Measurements from ENCODE around the gene STX11. TPM values are rescaled to one million over a fixed set of nuclear protein-coding genes. Genes with fewer than 3 reads are reported as not detected.
A peak's percentile ranks its signal among the peaks of the same experiment; 100 is the strongest.
"Not testable (repeated sequence)": the region's sequence is repeated elsewhere in the genome, so short reads cannot be mapped to it uniquely, and the experiment has no call there.

Gene STX11
- total RNA-seq, 2 experiments from 2014 or later = 16.0 to 16.6 TPM

GRCh38 chr6:144123836-144124235, 26.5 kb upstream of the STX11 start:
- Mint-ChIP-seq H3K4me1 (ENCODE audit: low read depth) (no peaks in the 10 kb centered on the region), H3K36me3 (no peaks in the 10 kb centered on the region), H3K4me3 (no peak overlapping the region), H3K27me3 (peaks cover 2% of the 10 kb centered on the region), H3K27ac (no peak overlapping the region), H3K9me3 (no peaks in the 10 kb centered on the region)
- POLR2A ChIA-PET = no interaction called here
- CTCF ChIA-PET = interaction anchor here (0.6 to 1.3 kb wide), 5 partner anchors 16 to 180 kb away, joined by 3 read pairs; no protein-coding TSS in a partner anchor
- no peak for DNase-seq
- intact Hi-C loops (cut with micrococcal nuclease) = no loop called here

- Mint-ChIP-seq H3K27me3 (peaks cover 2% of the 10 kb centered on the region), H3K4me1 (ENCODE audit: low read depth) (peaks cover 23% of the 10 kb centered on the region), H3K4me3 (no peak overlapping the region), H3K27ac (no peak overlapping the region), H3K36me3 (no peaks in the 10 kb centered on the region), H3K9me3 (no peaks in the 10 kb centered on the region)
- intact Hi-C loops (cut with micrococcal nuclease) = no loop called here
- ChIA-PET CTCF (interaction anchor here (0.9 to 1.1 kb wide), 2 partner anchors 22 to 157 kb away, joined by 3 read pairs; no protein-coding TSS in a partner anchor), POLR2A (interaction anchor here (0.7 kb wide), 1 partner anchor 1284 kb away, joined by 5 read pairs; no protein-coding TSS in a partner anchor)
- DNase-seq = no peak
These were observed 23.2 kb upstream of the STX11 start for GRCh38 chr6:144127097-144127496.

GRCh38 chr6:144129469-144129868, 20.8 kb upstream of the STX11 start:
- CTCF ChIA-PET = interaction anchor here (1.0 kb wide), 1 partner anchor 87 kb away, joined by 6 read pairs; no protein-coding TSS in a partner anchor
- Mint-ChIP-seq H3K4me3 (no peak overlapping the region), H3K9me3 (no peaks in the 10 kb centered on the region), H3K36me3 (no peaks in the 10 kb centered on the region), H3K4me1 (ENCODE audit: low read depth) (peaks cover 31% of the 10 kb centered on the region), H3K27me3 (peaks cover 2% of the 10 kb centered on the region), H3K27ac (no peak overlapping the region)
- intact Hi-C loops (cut with micrococcal nuclease) = no loop called here
- POLR2A ChIA-PET = no interaction called here
- DNase-seq = no peak

- Mint-ChIP-seq H3K27me3 (peaks cover 3% of the 10 kb centered on the region), H3K36me3 (no peaks in the 10 kb centered on the region), H3K4me3 (peak overlapping the region; percentile 59), H3K27ac (peak overlapping the region; percentile 74), H3K4me1 (ENCODE audit: low read depth) (peaks cover 31% of the 10 kb centered on the region), H3K9me3 (no peaks in the 10 kb centered on the region)
- intact Hi-C loops (cut with micrococcal nuclease) = loop anchor here (1.0 to 10.0 kb wide), 12 partner anchors 20 to 524 kb away; partner anchors contain the start of gene SF3B5
- POLR2A ChIA-PET = interaction anchor here (0.8 to 1.7 kb wide), 5 partner anchors 20 to 452 kb away, joined by 3 to 6 read pairs (median 4); partner anchors contain the start of gene STX11
- DNase-seq = no peak
- CTCF ChIA-PET = interaction anchor here (1.1 kb wide), 1 partner anchor 20 kb away, joined by 3 read pairs; no protein-coding TSS in a partner anchor
These were observed 19.0 kb upstream of the STX11 start for GRCh38 chr6:144131248-144131709.

- not testable (repeated sequence) for H3K27ac Mint-ChIP-seq, H3K9me3 Mint-ChIP-seq, DNase-seq, H3K36me3 Mint-ChIP-seq, H3K4me3 Mint-ChIP-seq, H3K27me3 Mint-ChIP-seq
- POLR2A ChIA-PET = interaction anchor here (1.5 kb wide), 1 partner anchor 116 kb away, joined by 5 read pairs; no protein-coding TSS in a partner anchor
- peaks cover 31% of the 10 kb centered on the region for H3K4me1 Mint-ChIP-seq (ENCODE audit: low read depth)
- intact Hi-C loops (cut with micrococcal nuclease) = loop anchor here (10.0 kb wide), 1 partner anchor 523 kb away; no protein-coding TSS in a partner anchor
- CTCF ChIA-PET = interaction anchor here (1.1 kb wide), 1 partner anchor 19 kb away, joined by 3 read pairs; no protein-coding TSS in a partner anchor
These were observed 18.1 kb upstream of the STX11 start for GRCh38 chr6:144132167-144132690.

- H3K27me3 Mint-ChIP-seq = peaks cover 3% of the 10 kb centered on the region
- intact Hi-C loops (cut with micrococcal nuclease) = loop anchor here (10.0 kb wide), 1 partner anchor 521 kb away; no protein-coding TSS in a partner anchor
- DNase-seq = no peak
- no peak overlapping the region for H3K27ac Mint-ChIP-seq
- POLR2A ChIA-PET = interaction anchor here (1.8 kb wide), 1 partner anchor 17 kb away, joined by 4 read pairs; the partner anchor contains the start of gene STX11
- H3K9me3 Mint-ChIP-seq = no peaks in the 10 kb centered on the region
- no peaks in the 10 kb centered on the region for H3K36me3 Mint-ChIP-seq
- H3K4me3 Mint-ChIP-seq = no peak overlapping the region
- H3K4me1 Mint-ChIP-seq (ENCODE audit: low read depth) = peaks cover 31% of the 10 kb centered on the region
- CTCF ChIA-PET = no interaction called here
These were observed 17.0 kb upstream of the STX11 start for GRCh38 chr6:144133225-144133821.

GRCh38 chr6:144134176-144134575, 16.1 kb upstream of the STX11 start:
- intact Hi-C loops (cut with micrococcal nuclease) = loop anchor here (10.0 kb wide), 1 partner anchor 521 kb away; no protein-coding TSS in a partner anchor
- H3K9me3 Mint-ChIP-seq = no peaks in the 10 kb centered on the region
- H3K27ac Mint-ChIP-seq = no peak overlapping the region
- H3K36me3 Mint-ChIP-seq = no peaks in the 10 kb centered on the region
- DNase-seq = no peak
- H3K4me1 Mint-ChIP-seq (ENCODE audit: low read depth) = peaks cover 29% of the 10 kb centered on the region
- no peak overlapping the region for H3K4me3 Mint-ChIP-seq
- H3K27me3 Mint-ChIP-seq = peaks cover 3% of the 10 kb centered on the region
- ChIA-PET POLR2A (interaction anchor here (1.8 kb wide), 1 partner anchor 16 kb away, joined by 4 read pairs; the partner anchor contains the start of gene STX11), CTCF (no interaction called here)

- intact Hi-C loops (cut with micrococcal nuclease) = loop anchor here (10.0 kb wide), 1 partner anchor 520 kb away; no protein-coding TSS in a partner anchor
- ChIA-PET POLR2A (interaction anchor here (1.8 kb wide), 1 partner anchor 16 kb away, joined by 4 read pairs; the partner anchor contains the start of gene STX11), CTCF (no interaction called here)
- DNase-seq = no peak
- peaks cover 3% of the 10 kb centered on the region for H3K27me3 Mint-ChIP-seq
- H3K9me3 Mint-ChIP-seq = no peaks in the 10 kb centered on the region
- H3K27ac Mint-ChIP-seq = no peak overlapping the region
- no peaks in the 10 kb centered on the region for H3K36me3 Mint-ChIP-seq
- no peak overlapping the region for H3K4me3 Mint-ChIP-seq
- peaks cover 24% of the 10 kb centered on the region for H3K4me1 Mint-ChIP-seq (ENCODE audit: low read depth)
These were observed 15.6 kb upstream of the STX11 start for GRCh38 chr6:144134737-144135136.

GRCh38 chr6:144138542-144138941, 11.8 kb upstream of the STX11 start:
- ChIA-PET CTCF (interaction anchor here (0.8 kb wide), 1 partner anchor 34 kb away, joined by 5 read pairs; no protein-coding TSS in a partner anchor), POLR2A (no interaction called here)
- no peaks in the 10 kb centered on the region for H3K9me3 Mint-ChIP-seq
- no peak overlapping the region for H3K4me3 Mint-ChIP-seq
- H3K4me1 Mint-ChIP-seq (ENCODE audit: low read depth) = peaks cover 2% of the 10 kb centered on the region
- no peak overlapping the region for H3K27ac Mint-ChIP-seq
- no peak for DNase-seq
- peaks cover 3% of the 10 kb centered on the region for H3K27me3 Mint-ChIP-seq
- intact Hi-C loops (cut with micrococcal nuclease) = loop anchor here (10.0 kb wide), 1 partner anchor 516 kb away; no protein-coding TSS in a partner anchor
- H3K36me3 Mint-ChIP-seq = no peaks in the 10 kb centered on the region

GRCh38 chr6:144139817-144140216, 10.5 kb upstream of the STX11 start:
- H3K36me3 Mint-ChIP-seq = no peaks in the 10 kb centered on the region
- DNase-seq = no peak
- intact Hi-C loops (cut with micrococcal nuclease) = loop anchor here (10.0 kb wide), 1 partner anchor 515 kb away; no protein-coding TSS in a partner anchor
- H3K4me1 Mint-ChIP-seq (ENCODE audit: low read depth) = no peaks in the 10 kb centered on the region
- POLR2A ChIA-PET = no interaction called here
- no peak overlapping the region for H3K4me3 Mint-ChIP-seq
- H3K27me3 Mint-ChIP-seq = peaks cover 3% of the 10 kb centered on the region
- CTCF ChIA-PET = interaction anchor here (0.6 kb wide), 1 partner anchor 16 kb away, joined by 3 read pairs; no protein-coding TSS in a partner anchor
- no peaks in the 10 kb centered on the region for H3K9me3 Mint-ChIP-seq
- no peak overlapping the region for H3K27ac Mint-ChIP-seq

- no peak for DNase-seq
- ChIA-PET POLR2A (no interaction called here), CTCF (no interaction called here)
- Mint-ChIP-seq H3K27ac (no peak overlapping the region), H3K9me3 (no peaks in the 10 kb centered on the region), H3K4me3 (no peak overlapping the region), H3K27me3 (peaks cover 3% of the 10 kb centered on the region), H3K36me3 (no peaks in the 10 kb centered on the region), H3K4me1 (ENCODE audit: low read depth) (no peaks in the 10 kb centered on the region)
- intact Hi-C loops (cut with micrococcal nuclease) = no loop called here
These were observed 9.4 kb upstream of the STX11 start for GRCh38 chr6:144140867-144141266.

- H3K4me1 Mint-ChIP-seq (ENCODE audit: low read depth) = no peaks in the 10 kb centered on the region
- POLR2A ChIA-PET = no interaction called here
- no peaks in the 10 kb centered on the region for H3K9me3 Mint-ChIP-seq
- intact Hi-C loops (cut with micrococcal nuclease) = no loop called here
- CTCF ChIA-PET = no interaction called here
- no peaks in the 10 kb centered on the region for H3K36me3 Mint-ChIP-seq
- H3K4me3 Mint-ChIP-seq = no peak overlapping the region
- DNase-seq = no peak
- H3K27me3 Mint-ChIP-seq = peaks cover under 1% of the 10 kb centered on the region
- H3K27ac Mint-ChIP-seq = no peak overlapping the region
These were observed 8.8 kb upstream of the STX11 start for GRCh38 chr6:144141470-144141869.

Data from activated CD4-positive, alpha-beta memory T cell treated with anti-CD3 and anti-CD28 coated beads for 36 hours (primary cell).